H1 (cell line): Measurements from ENCODE around the gene DCDC1. TPM values are rescaled to one million over a fixed set of nuclear protein-coding genes. Genes with fewer than 3 reads are reported as not detected.
A peak's percentile ranks its signal among the peaks of the same experiment; 100 is the strongest.

Experiments
- CTCF ChIA-PET: fragments of 300-600 bp; sonication (Branson Sonifier 250); formaldehyde crosslinking; loops from one replicate; lab custom pipeline; 2021; ENCODE audit not compliant: partially characterized antibody; lab: Charles Lee
- POLR2A ChIA-PET: fragments of 300-600 bp; sonication (Branson Sonifier 250); formaldehyde crosslinking; loops from one replicate; lab custom pipeline; 2021; ENCODE audit warnings: inconsistent platforms; ENCODE audit not compliant: partially characterized antibody; lab: Charles Lee
- DNase-seq, 2 experiments: peaks; one replicate each; pipeline versions ENCODE4 v3.0.0 to v3.0.0-alpha.2; 2010 to 2022; ENCODE audit warnings: low spot score in 2 of 2, low read depth in 1 of 2, mixed read lengths in 1 of 2
- FAIRE-seq: peaks from 2 replicates; lab custom pipeline; 2011; peaks lifted over from hg19 to GRCh38; lab: Jason Lieb, UNC
- H2AFZ ChIP-seq: 2 replicates; pipeline ENCODE4 v1.8.1; 2012; ENCODE audit warnings: low read length, inconsistent platforms
- H2AK5ac ChIP-seq: 2 replicates; pipeline ENCODE4 v1.6.1; 2013; ENCODE audit warnings: low read depth, low read length
- H2BK120ac ChIP-seq: replicated peaks from 2 replicates; pipeline ENCODE3; 2013; ENCODE audit warnings: low read depth, low read length, inconsistent platforms
- H2BK12ac ChIP-seq: 2 replicates; pipeline ENCODE4 v1.6.1; 2013; ENCODE audit warnings: low read depth, low read length
- H2BK15ac ChIP-seq: 2 replicates; pipeline ENCODE4 v1.6.1; 2013; ENCODE audit warnings: low read length
- H2BK20ac ChIP-seq: 2 replicates; pipeline ENCODE4 v1.6.1; 2013; ENCODE audit warnings: low read length
- H2BK5ac ChIP-seq: 2 replicates; pipeline ENCODE4 v1.6.1; 2013; ENCODE audit warnings: low read depth, low read length
- H3K14ac ChIP-seq: 2 replicates; pipeline ENCODE4 v1.6.1; 2013; ENCODE audit warnings: inconsistent platforms; ENCODE audit not compliant: insufficient read length
- H3K18ac ChIP-seq: 2 replicates; pipeline ENCODE4 v1.6.1; 2013; ENCODE audit warnings: low read length; ENCODE audit errors: extremely low read depth
- H3K23ac ChIP-seq: 2 replicates; pipeline ENCODE4 v1.6.1; 2013; ENCODE audit warnings: inconsistent platforms; ENCODE audit not compliant: insufficient read length
- H3K23me2 ChIP-seq: 2 replicates; pipeline ENCODE4 v1.6.1; 2013; ENCODE audit warnings: low read depth, low read length
- H3K27ac ChIP-seq: 2 replicates; pipeline ENCODE4 v1.6.1; 2011; ENCODE audit warnings: low read depth, low read length, inconsistent platforms
- H3K27me3 ChIP-seq, 4 experiments: replicated peaks in 1 of 4; 1 replicate in 1 of 4; 2 replicates in 3 of 4; pipeline versions ENCODE4 v1.6.1 to v1.8.1; 2011 to 2013; ENCODE audit warnings: low read length in 3 of 4, mild to moderate bottlenecking in 3 of 4, inconsistent platforms in 2 of 4, mixed read lengths in 2 of 4, moderate library complexity in 1 of 4; ENCODE audit not compliant: control insufficient read depth in 3 of 4, insufficient read depth in 3 of 4; ENCODE audit errors: extremely low read depth in 1 of 4
- H3K36me3 ChIP-seq, 4 experiments: 2 replicates each; pipeline versions ENCODE4 v1.6.1 to v1.8.1; 2011 to 2013; ENCODE audit warnings: mild to moderate bottlenecking in 4 of 4, low read length in 3 of 4, moderate library complexity in 2 of 4, control low read depth in 1 of 4, inconsistent platforms in 1 of 4; ENCODE audit not compliant: insufficient read depth in 4 of 4, control insufficient read depth in 2 of 4
- H3K4ac ChIP-seq: replicated peaks from 2 replicates; pipeline ENCODE3; 2013; ENCODE audit warnings: low read length, low read depth, mixed read lengths, inconsistent platforms; ENCODE audit not compliant: insufficient read length
- H3K4me1 ChIP-seq, 4 experiments: replicated peaks in 1 of 4; 1 replicate in 1 of 4; 2 replicates in 3 of 4; pipeline versions ENCODE4 v1.6.1 to v1.8.1; 2011 to 2013; ENCODE audit warnings: low read length in 3 of 4, inconsistent platforms in 2 of 4, mixed read lengths in 1 of 4; ENCODE audit not compliant: insufficient read depth in 4 of 4, control insufficient read depth in 3 of 4
- H3K4me2 ChIP-seq, 2 experiments: 2 replicates each; pipeline versions ENCODE4 v1.6.1 to v1.8.1; 2011 to 2013; ENCODE audit warnings: low read depth in 2 of 2, low read length in 2 of 2, control low read depth in 1 of 2, inconsistent platforms in 1 of 2, mild to moderate bottlenecking in 1 of 2; ENCODE audit not compliant: insufficient read depth in 1 of 2
- H3K4me3 ChIP-seq, 4 experiments: fragments of 200-600, 300-600 bp in 1 of 4; sonication (generic), shearing (Covaris generic), sonication (Bioruptor Twin) in 1 of 4; 2 replicates each; pipeline versions ENCODE4 v1.5.1 to v1.8.1; 2011 to 2016; ENCODE audit warnings: low read length in 4 of 4, low read depth in 3 of 4, control low read depth in 2 of 4, inconsistent platforms in 2 of 4, mild to moderate bottlenecking in 2 of 4, mixed read lengths in 1 of 4, moderate library complexity in 1 of 4; ENCODE audit not compliant: insufficient read depth in 2 of 4; ENCODE audit errors: extremely low read depth in 1 of 4
- H3K56ac ChIP-seq: replicated peaks from 2 replicates; pipeline ENCODE3; 2013; ENCODE audit warnings: low read depth, mild to moderate bottlenecking, mixed read lengths, low read length, inconsistent platforms; ENCODE audit not compliant: insufficient read length
- H3K79me1 ChIP-seq: 2 replicates; pipeline ENCODE4 v1.6.1; 2013; ENCODE audit warnings: low read depth, low read length, control low read depth
- H3K79me2 ChIP-seq, 2 experiments: 2 replicates each; pipeline versions ENCODE4 v1.6.1 to v1.8.1; 2012 to 2013; ENCODE audit warnings: low read length in 2 of 2, mild to moderate bottlenecking in 2 of 2, inconsistent platforms in 1 of 2; ENCODE audit not compliant: insufficient read depth in 2 of 2, control insufficient read depth in 1 of 2
- H3K9ac ChIP-seq, 4 experiments: replicated peaks in 1 of 4; 1 replicate in 1 of 4; 2 replicates in 3 of 4; pipeline versions ENCODE4 v1.6.1 to v1.8.1; 2011 to 2013; ENCODE audit warnings: low read depth in 3 of 4, low read length in 3 of 4, control low read depth in 2 of 4, mild to moderate bottlenecking in 2 of 4, moderate library complexity in 2 of 4, inconsistent platforms in 1 of 4; ENCODE audit errors: extremely low read depth in 1 of 4
- H3K9me3 ChIP-seq, 2 experiments: 2 replicates each; pipeline versions ENCODE4 v1.6.1 to v1.8.1; 2012 to 2013; ENCODE audit warnings: mild to moderate bottlenecking in 2 of 2, moderate library complexity in 2 of 2, control low read depth in 1 of 2, inconsistent platforms in 1 of 2, low read depth in 1 of 2, low read length in 1 of 2, mixed read lengths in 1 of 2; ENCODE audit not compliant: insufficient read depth in 2 of 2
- H4K20me1 ChIP-seq, 2 experiments: replicated peaks in 1 of 2; 2 replicates each; pipeline versions ENCODE3 to v1.8.1; 2011 to 2013; ENCODE audit warnings: inconsistent platforms in 2 of 2, low read length in 2 of 2, mild to moderate bottlenecking in 1 of 2; ENCODE audit not compliant: insufficient read depth in 2 of 2, control insufficient read depth in 1 of 2
- H4K5ac ChIP-seq: 2 replicates; pipeline ENCODE4 v1.6.1; 2013; ENCODE audit warnings: low read length, low read depth, mixed read lengths, inconsistent platforms; ENCODE audit not compliant: insufficient read length
- H4K8ac ChIP-seq: 2 replicates; pipeline ENCODE4 v1.8.0; 2013; ENCODE audit warnings: mild to moderate bottlenecking, moderate library complexity, low read length, inconsistent platforms; ENCODE audit not compliant: insufficient read depth; ENCODE audit errors: extremely low read depth
- H4K91ac ChIP-seq: replicated peaks from 2 replicates; pipeline ENCODE3; 2013; ENCODE audit warnings: low read length, mixed read lengths, inconsistent platforms; ENCODE audit not compliant: insufficient read length
- ATF3 ChIP-seq: IDR thresholded peaks from 2 replicates; pipeline ENCODE4 v1.6.1; 2011; ENCODE audit warnings: low read depth, mild to moderate bottlenecking, low read length; ENCODE audit not compliant: insufficient read depth
- EP300 ChIP-seq, 2 experiments: IDR thresholded peaks; 1 replicate in 1 of 2; 2 replicates in 1 of 2; pipeline ENCODE4 v1.6.1; 2011 to 2012; ENCODE audit warnings: low read depth in 2 of 2, low read length in 2 of 2, mild to moderate bottlenecking in 2 of 2, borderline replicate concordance in 1 of 2, inconsistent platforms in 1 of 2, moderate library complexity in 1 of 2
- GABPA ChIP-seq: IDR thresholded peaks from 2 replicates; pipeline ENCODE4 v1.6.1; 2011; ENCODE audit warnings: mild to moderate bottlenecking, low read length, moderate library complexity, borderline replicate concordance; ENCODE audit not compliant: insufficient read depth
- WGBS, 2 experiments: shearing (Covaris generic) in 1 of 2; methylation state at CpG; one replicate each; pipeline versions ENCODE4 v1.1.6 to v1.1.7; 2013 to 2015; ENCODE audit warnings: low lambda C conversion rate in 2 of 2, mixed read lengths in 2 of 2, inconsistent platforms in 1 of 2, low coverage in 1 of 2, missing lambda C conversion rate in 1 of 2; ENCODE audit not compliant: insufficient replicate concordance in 2 of 2, insufficient coverage in 1 of 2, insufficient read length in 1 of 2; ENCODE audit errors: extremely low coverage in 1 of 2, missing lambda C conversion rate in 1 of 2; 5-methylcytosine and 5-hydroxymethylcytosine counted together
- polyA plus RNA-seq, 7 experiments: library from polyadenylated mRNA; depleted of rRNA in 3 of 7; stranded (reverse) in 5 of 7; unstranded in 2 of 7; fragments of >200 nt in 5 of 7; fragments of 200-250 nt in 2 of 7; gene quantifications; 1 replicate in 5 of 7; 2 replicates in 1 of 7; 4 replicates in 1 of 7; pipeline versions ENCODE4 v1.2.1 to v1.2.3, GENCODE V29; 2011 to 2013; ENCODE audit warnings: missing spikeins in 2 of 7, mixed read lengths in 2 of 7
- total RNA-seq: library from RNA; stranded (reverse); fragmentation: NEBNext Ultra II Directional; extraction: Animal tissue kit (Norgen Biotek cat#: 25700); gene quantifications from 2 replicates; pipeline ENCODE4 v1.2.1, GENCODE V29; 2021
- TF ChIP-seq, protein P1 (sequence below): IDR thresholded peaks from 2 replicates; pipeline ENCODE4 v1.6.1; 2012; ENCODE audit warnings: inconsistent platforms

The DCDC1 gene
- total and polyA plus RNA-seq, 2 of the 8 experiments (the other 6 are each of a cell fraction or from before 2014, with no cell fraction given): 0.15 to 0.56 TPM

DNA sequence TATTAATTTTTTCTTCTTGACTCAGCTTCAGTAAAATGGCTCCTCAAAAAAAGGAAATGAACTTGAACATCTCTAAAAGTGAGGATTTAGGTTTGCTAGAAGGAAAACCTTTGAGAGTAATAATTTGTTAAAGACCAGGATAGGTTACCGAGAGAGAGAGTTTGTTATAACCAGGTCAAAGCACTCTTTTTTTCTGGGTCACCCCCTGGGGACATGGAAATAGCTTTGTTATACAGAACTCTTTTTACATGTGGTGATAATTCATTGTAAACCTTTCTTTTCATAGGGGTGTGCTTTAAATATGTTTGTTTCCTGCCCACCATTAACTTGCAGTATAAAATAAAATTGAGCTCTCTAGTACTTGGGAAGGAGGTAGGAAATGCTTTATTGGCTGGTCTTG, 47.8 kb upstream of the DCDC1 start:
- Histone ChIP-seq H4K91ac (no peak overlapping the region), H3K27me3 (peaks cover 0 to 1% (median 0%) of the 10 kb centered on the region in 4 experiments; a peak in 1 of 7 replicates), H3K56ac (no peak overlapping the region), H4K20me1 (no peaks in the 10 kb centered on the region), H2BK5ac (no peak overlapping the region), H4K8ac (no peak overlapping the region), H3K23me2 (no peaks in the 10 kb centered on the region), H2BK120ac (no peak overlapping the region), H3K9me3 (no peaks in the 10 kb centered on the region), H3K4me3 (peak overlapping the region in 1 of 4 experiments; percentile 22; a peak in 1 of 8 replicates), H2BK12ac (no peak overlapping the region), H3K9ac (no peak overlapping the region), H3K79me1 (no peaks in the 10 kb centered on the region), H3K27ac (no peak overlapping the region), H3K4me1 (peaks cover 0 to 29% (median 14%) of the 10 kb centered on the region in 4 experiments; a peak in 4 of 7 replicates), H4K5ac (no peak overlapping the region), H2AFZ (no peak overlapping the region), H3K4me2 (peak overlapping the region in 1 of 2 experiments; percentile 45; a peak in 2 of 4 replicates), H3K14ac (no peak overlapping the region), H3K36me3 (no peaks in the 10 kb centered on the region; a peak in 1 of 8 replicates), H2BK15ac (no peak overlapping the region), H2BK20ac (no peak overlapping the region), H3K18ac (no peak overlapping the region), H3K4ac (no peak overlapping the region), H2AK5ac (no peak overlapping the region), H3K79me2 (0 out of 4 replicates have a peak, but pooled peaks cover 0 to 2% of the 10 kb centered on the region in 2 experiments), H3K23ac (no peak overlapping the region)
- 29% methylated on average over 1 of the region's 1 CpG; no CpG with 5 or more reads in 1 of the 2 experiments for WGBS, 2 experiments
- ChIA-PET POLR2A (no interaction called here), CTCF (interaction anchor here (1.0 to 1.8 kb wide), 5 partner anchors 17 to 310 kb away, joined by 3 to 5 read pairs (median 3); no protein-coding TSS in a partner anchor)
- DNase-seq (no peak), FAIRE-seq (no peak)
- TF ChIP-seq ATF3 (no peak), GABPA (no peak), EP300 (IDR thresholded peaks at IDR 0.05; ENCODE audit: borderline replicate concordance in 1 of 2, low read depth in 2 of 2, low read length in 2 of 2) (no peak)
- TF ChIP-seq, protein P1, sequence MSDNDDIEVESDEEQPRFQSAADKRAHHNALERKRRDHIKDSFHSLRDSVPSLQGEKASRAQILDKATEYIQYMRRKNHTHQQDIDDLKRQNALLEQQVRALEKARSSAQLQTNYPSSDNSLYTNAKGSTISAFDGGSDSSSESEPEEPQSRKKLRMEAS: no peak
